Stimulated activated CD4-positive, alpha-beta T cell treated with anti-CD3 and anti-CD28 coated beads, Interleukin-1b, Interleukin-23, amount 100 ng/mL, for 1 hour (primary cell): ENCODE measurements around the gene MMP3.

Experiments used
- DNase-seq, 2 donors: peaks; one replicate each; pipeline ENCODE4 v3.0.0-alpha.2; 2020; ENCODE audit warnings: low read depth in 2 of 2

The MMP3 gene

GRCh38 chr11:102791271-102792036 is 52.0 kb downstream of the MMP3 start:
- no peak for DNase-seq

- no peak for DNase-seq
These were observed 54.9 kb downstream of the MMP3 start for GRCh38 chr11:102788334-102788995.
